Coronary artery (tissue), 2 donors: Measurements from ENCODE around the gene TMEM132D.

Experiments used
- DNase-seq: peaks from one replicate; pipeline ENCODE4 v3.0.0-alpha.2; 2017; ENCODE audit warnings: low spot score
- H3K27ac ChIP-seq, 2 donors: fragments of 200-600 bp; sonication (generic); one replicate each; pipeline ENCODE4 v1.5.1; 2016 to 2019
- H3K4me3 ChIP-seq: fragments of 200-600 bp; sonication (generic); 2 replicates; pipeline ENCODE4 v1.5.1; 2016; ENCODE audit warnings: mild to moderate bottlenecking, moderate library complexity
- CTCF ChIP-seq: fragments of 200-600 bp; sonication (generic); IDR thresholded peaks from one replicate; pipeline ENCODE4 v1.5.1; 2019; ENCODE audit warnings: antibody characterized with exemption

Gene TMEM132D

GRCh38 chr12:129717438-129717837, 186.4 kb downstream of the TMEM132D start:
- DNase-seq, result no peak

GRCh38 chr12:129716825-129717224, 187.0 kb downstream of the TMEM132D start:
- no peak for TF ChIP-seq CTCF
- Histone ChIP-seq H3K4me3 (no peak overlapping the region), H3K27ac (no peak overlapping the region)
- DNase-seq, result no peak

More at GRCh38 chr12:129717438-129717837, 186.4 kb downstream of the TMEM132D start:
- Histone ChIP-seq H3K27ac (no peak overlapping the region), H3K4me3 (no peak overlapping the region)
- TF ChIP-seq CTCF, result no peak

- Histone ChIP-seq H3K4me3 (no peak overlapping the region), H3K27ac (no peak overlapping the region)
- DNase-seq, result no peak
- TF ChIP-seq CTCF, result no peak
Observed at GRCh38 chr12:129706716-129707115, 197.1 kb downstream of the TMEM132D start.

GRCh38 chr12:129704232-129704830, 199.5 kb downstream of the TMEM132D start:
- no peak for DNase-seq
- H3K4me3 ChIP-seq, result no peak overlapping the region
- no peak overlapping the region for H3K27ac ChIP-seq
- no peak for TF ChIP-seq CTCF

- H3K27ac ChIP-seq, result no peak overlapping the region
- DNase-seq, result no peak
- H3K4me3 ChIP-seq, result no peak overlapping the region
Observed at GRCh38 chr12:129701631-129702101, 202.2 kb downstream of the TMEM132D start.

GRCh38 chr12:129700036-129700435, 203.8 kb downstream of the TMEM132D start:
- Histone ChIP-seq H3K4me3 (no peak overlapping the region), H3K27ac (no peak overlapping the region)
- no peak for TF ChIP-seq CTCF
- no peak for DNase-seq

More at GRCh38 chr12:129701631-129702101, 202.2 kb downstream of the TMEM132D start:
- no peak for TF ChIP-seq CTCF

GRCh38 chr12:129696926-129697325, 206.9 kb downstream of the TMEM132D start:
- DNase-seq, result no peak

More at GRCh38 chr12:129696926-129697325, 206.9 kb downstream of the TMEM132D start:
- Histone ChIP-seq H3K27ac (no peak overlapping the region), H3K4me3 (no peak overlapping the region)
- TF ChIP-seq CTCF, result no peak
